GM23338 (cell line): ENCODE measurements around the gene DEPDC1.
"Not testable (repeated sequence)": the region's sequence is repeated elsewhere in the genome, so short reads cannot be mapped to it uniquely, and the experiment has no call there.

Experiments used
- EZH2 ChIP-seq: fragments of 200-600 bp; sonication (generic); IDR thresholded peaks from one replicate; pipeline ENCODE4 v1.8.0; 2017; ENCODE audit warnings: antibody characterized with exemption, mild to moderate bottlenecking, low read depth; ENCODE audit not compliant: unreplicated experiment
- TF ChIP-seq, protein P1 (sequence below), 2 experiments: fragments of 200-600 bp in 1 of 2; sonication (generic) in 1 of 2; conservative IDR thresholded peaks; 2 replicates each; pipeline versions ENCODE4 v1.5.1 to v1.6.1; 2016 to 2017; ENCODE audit warnings: antibody characterized with exemption in 2 of 2, low read depth in 2 of 2, mild to moderate bottlenecking in 2 of 2, moderate library complexity in 1 of 2

DNA sequence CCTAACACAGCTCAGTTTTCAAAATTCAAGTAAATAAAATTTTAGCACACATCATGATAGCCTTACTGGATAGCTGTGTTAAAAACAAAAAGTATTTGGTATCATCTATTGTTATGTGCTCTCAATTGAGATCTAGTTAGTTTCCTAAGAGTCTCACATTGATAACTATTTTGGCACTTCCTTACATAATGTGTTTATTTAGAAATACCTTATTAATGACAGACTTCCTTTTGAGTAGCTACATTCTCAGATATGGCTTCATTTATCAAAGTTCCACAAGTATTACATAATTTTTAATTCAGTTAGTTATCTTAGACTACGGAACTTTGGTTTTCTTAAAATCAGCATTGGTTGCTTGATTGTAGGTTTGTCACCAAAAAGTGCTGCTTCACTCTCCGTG, 20.3 kb downstream of the DEPDC1 start:
- TF ChIP-seq, protein P1, sequence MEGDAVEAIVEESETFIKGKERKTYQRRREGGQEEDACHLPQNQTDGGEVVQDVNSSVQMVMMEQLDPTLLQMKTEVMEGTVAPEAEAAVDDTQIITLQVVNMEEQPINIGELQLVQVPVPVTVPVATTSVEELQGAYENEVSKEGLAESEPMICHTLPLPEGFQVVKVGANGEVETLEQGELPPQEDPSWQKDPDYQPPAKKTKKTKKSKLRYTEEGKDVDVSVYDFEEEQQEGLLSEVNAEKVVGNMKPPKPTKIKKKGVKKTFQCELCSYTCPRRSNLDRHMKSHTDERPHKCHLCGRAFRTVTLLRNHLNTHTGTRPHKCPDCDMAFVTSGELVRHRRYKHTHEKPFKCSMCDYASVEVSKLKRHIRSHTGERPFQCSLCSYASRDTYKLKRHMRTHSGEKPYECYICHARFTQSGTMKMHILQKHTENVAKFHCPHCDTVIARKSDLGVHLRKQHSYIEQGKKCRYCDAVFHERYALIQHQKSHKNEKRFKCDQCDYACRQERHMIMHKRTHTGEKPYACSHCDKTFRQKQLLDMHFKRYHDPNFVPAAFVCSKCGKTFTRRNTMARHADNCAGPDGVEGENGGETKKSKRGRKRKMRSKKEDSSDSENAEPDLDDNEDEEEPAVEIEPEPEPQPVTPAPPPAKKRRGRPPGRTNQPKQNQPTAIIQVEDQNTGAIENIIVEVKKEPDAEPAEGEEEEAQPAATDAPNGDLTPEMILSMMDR (conservative IDR thresholded peaks at IDR 0.05; ENCODE audit: low read depth in 2 of 2) = not testable (repeated sequence)
- TF ChIP-seq EZH2 = not testable (repeated sequence)
